NCI-H345 (cell line): ENCODE data around the gene OARD1.
"Not testable (repeated sequence)": the region's sequence is repeated elsewhere in the genome, so short reads cannot be mapped to it uniquely, and the experiment has no call there.

Source experiments
- DNase-seq: peaks from one replicate; lab custom pipeline; 2025; lab: John Stamatoyannopoulos, UW

OARD1 gene

DNA sequence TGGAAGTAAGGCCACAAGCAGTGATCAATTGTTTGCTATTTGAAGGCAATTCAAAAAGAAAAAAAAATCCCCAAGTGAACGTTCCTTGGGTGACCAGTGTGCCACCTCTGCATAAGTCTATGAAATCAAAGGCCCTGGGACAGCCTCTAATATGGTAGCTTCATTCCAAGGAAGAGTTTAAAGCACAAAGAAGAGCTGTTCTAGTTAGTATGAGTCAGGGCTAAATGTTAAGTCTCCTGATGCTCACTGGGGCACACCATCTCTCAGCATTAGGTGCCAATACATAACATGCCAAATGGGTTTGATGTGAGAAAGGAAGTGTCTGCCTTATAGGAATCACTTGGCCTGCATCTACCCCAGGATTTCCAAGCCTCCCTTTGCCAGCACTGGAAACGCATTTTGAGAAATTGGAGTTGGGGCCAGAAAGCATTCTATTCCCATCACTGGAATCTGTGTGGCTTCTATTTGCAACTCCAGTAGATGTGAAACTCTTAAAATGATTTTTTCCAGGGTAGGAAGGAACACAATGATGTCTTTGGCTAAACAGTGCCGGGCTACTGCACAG lies 46.1 kb downstream of the OARD1 start:
- no peak for DNase-seq

DNA sequence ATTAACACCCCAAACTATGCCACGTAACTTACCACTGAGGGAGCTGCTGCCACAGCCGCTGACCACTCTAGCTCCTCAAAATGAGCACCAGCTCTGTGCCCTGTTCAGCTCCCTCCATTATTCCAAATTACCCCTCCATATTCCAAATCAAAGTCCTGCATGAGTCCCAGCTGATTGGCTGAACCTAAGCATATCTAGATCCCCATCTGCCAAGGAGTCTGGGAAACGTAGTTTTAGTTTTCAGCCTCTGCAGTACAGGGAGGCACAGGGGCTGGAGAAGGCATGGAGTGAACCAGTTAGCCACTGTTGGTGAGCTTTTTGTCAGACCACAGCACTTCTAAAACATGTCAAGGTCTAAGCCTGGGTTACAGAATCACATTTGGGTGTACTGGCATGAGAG lies 49.0 kb downstream of the OARD1 start:
- no peak for DNase-seq

DNA sequence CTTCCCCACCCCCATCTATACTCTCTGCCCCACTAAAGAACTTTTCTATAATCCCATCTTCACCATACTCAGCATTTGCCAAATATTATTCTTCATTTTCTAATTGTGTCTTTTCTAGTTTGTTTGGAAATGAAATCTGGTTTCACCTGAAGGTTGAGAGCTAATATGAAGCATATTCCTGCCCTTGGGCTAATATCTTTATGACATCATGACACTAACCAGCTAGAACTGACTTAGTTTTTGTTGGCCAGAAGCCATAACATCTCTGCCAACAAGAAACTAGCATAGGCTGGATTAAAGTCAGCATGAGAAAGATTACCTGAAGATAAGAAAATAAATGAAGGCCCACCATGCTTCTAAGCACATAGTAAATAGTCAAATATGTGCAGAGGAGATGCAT lies 49.9 kb downstream of the OARD1 start:
- no peak for DNase-seq

DNA sequence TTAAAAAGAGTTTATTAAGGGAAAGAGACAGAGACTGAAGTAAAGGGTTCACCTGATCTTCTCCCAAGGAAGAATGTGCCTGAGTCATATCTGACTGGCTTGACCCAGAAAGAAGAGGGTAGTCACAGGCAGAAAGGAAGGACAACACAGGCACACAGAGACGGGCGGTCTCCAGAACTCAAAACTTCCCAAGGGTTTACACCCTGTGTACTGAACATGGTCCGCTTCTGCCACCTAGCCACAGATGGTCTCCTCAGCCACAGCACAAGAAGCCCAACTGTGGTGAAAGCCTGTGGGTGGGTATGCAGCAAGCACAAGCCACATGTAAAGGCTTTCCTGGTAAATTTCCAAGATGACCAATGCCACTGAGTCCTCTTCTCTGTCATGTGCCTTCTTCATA lies 50.3 kb downstream of the OARD1 start:
- DNase-seq, result no peak

DNA sequence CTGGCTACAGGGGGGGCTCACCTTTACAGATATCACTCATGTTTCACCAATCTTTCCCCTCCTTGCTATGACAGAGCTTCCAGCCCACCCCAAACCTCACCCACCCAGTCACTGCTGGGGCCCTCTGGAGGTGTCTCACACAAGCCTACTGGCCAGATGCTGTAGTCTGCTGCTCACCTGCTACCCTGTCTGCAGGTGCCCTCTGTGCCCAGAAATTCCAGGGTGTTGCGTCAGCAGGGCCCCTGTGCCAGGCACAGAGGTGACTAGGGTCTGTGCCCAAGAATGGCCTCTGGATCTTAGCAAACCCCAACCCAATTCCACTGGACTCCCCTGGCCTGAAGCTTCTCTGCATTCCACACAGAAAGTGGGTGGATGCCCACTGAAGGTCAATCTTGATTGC lies 54.5 kb downstream of the OARD1 start:
- DNase-seq, result no peak

DNA sequence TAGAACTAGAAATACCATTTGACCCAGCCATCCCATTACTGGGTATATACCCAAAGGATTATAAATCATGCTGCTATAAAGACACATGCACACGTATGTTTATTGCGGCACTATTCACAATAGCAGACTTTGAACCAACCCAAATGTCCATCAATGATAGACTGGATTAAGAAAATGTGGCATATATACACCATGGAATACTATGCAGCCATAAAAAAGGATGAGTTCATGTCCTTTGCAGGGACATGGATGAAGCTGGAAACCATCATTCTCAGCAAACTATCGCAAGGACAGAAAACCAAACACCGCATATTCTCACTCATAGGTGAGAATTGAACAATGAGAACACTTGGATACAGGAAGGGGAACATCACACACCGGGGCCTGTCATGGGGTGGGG lies 56.3 kb downstream of the OARD1 start:
- DNase-seq, result not testable (repeated sequence)

DNA sequence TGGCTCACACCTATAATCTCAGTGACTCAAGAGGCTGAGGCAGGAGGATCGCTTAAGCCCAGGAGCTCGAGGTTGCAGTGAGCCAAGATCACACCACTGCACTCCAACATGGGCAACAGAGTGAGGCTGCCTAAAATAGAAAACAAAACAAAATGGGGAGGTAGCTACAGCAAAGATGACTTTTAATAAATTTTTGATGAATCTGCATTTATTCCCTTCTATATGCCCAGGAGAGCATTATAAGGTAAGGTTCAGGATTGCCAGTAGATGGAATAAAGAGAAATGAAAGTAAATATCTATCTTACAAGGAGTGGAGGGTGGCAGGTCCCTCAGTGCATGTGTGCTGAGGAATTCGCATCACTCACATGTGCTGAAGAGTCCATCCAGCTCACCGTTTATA lies 57.4 kb downstream of the OARD1 start:
- no peak for DNase-seq
